ENCODE results near the gene MIDN. TPM values are rescaled to one million over a fixed set of nuclear protein-coding genes. Genes with fewer than 3 reads are reported as not detected.
A peak's percentile ranks its signal among the peaks of the same experiment; 100 is the strongest.

Gene MIDN
- total RNA-seq, 1 experiment from 2014 or later = 118 TPM

GRCh38 chr19:1241417-1242095 lies 6.8 kb upstream of the MIDN start, which contains the start of gene ATP5F1D:
Gene ATP5F1D, plus strand, starts transcription at chr19:1241751. Its CDS starts 100 bp downstream, at chr19:1241851.
- Histone ChIP-seq H3K4me3 (ENCODE audit: low read depth in 2 of 2, low read length in 2 of 2) (peak within 1 kb of the TSS; percentile 67 to 70), H3K36me3 (ENCODE audit: control insufficient read depth, insufficient read depth, low read length) (no peaks in the 10 kb centered on the region; the same call in 1 of the 2 replicates), H3K27ac (ENCODE audit: low read length) (peak within 1 kb of the TSS; percentile 80), H3K4me1 (ENCODE audit: control insufficient read depth, insufficient read depth, low read length) (peaks cover 42% of the 10 kb centered on the region), H3K27me3 (ENCODE audit: control insufficient read depth, insufficient read depth, low read length) (no peaks in the 10 kb centered on the region), H3K9me3 (ENCODE audit: control insufficient read depth, insufficient read depth, low read depth, low read length) (no peaks in the 10 kb centered on the region)
- DNase-seq (ENCODE audit: low read depth, low spot score) (no peak), ATAC-seq (peak; percentile 74)
- intact Hi-C loops (cut with micrococcal nuclease; ENCODE audit: unreplicated experiment) (no loop called here), in situ Hi-C loops (cut with HindIII; ENCODE audit: low pct_unique_long_range_greater_than_20kb, low sequenced_read_pairs) (no loop called here)
- BruUV-seq (replicated peaks) = no TSS peak
- no peak for TF ChIP-seq TCF7L2 (IDR thresholded peaks at IDR 0.05; ENCODE audit: low read depth, low read length)
- TF ChIP-seq CTCF (IDR thresholded peaks at IDR 0.05) = no peak
- no peak for TF ChIP-seq POLR2AphosphoS5 (IDR thresholded peaks at IDR 0.05; ENCODE audit: low read depth, low read length)
- peak in 1 of 2 experiments; percentile 49; a peak in 1 of 4 replicates for TF ChIP-seq REST (IDR thresholded peaks at IDR 0.05; ENCODE audit: insufficient read depth in 1 of 2, low read depth in 2 of 2, low read length in 1 of 2)
- peak; percentile 58; the same call in 1 of the 2 replicates for TF ChIP-seq SIN3A (IDR thresholded peaks at IDR 0.05; ENCODE audit: borderline replicate concordance, insufficient read depth, low read depth, low read length)
- ChIA-PET CTCF (interaction anchor here (1.0 kb wide), 1 partner anchor 178 kb away, joined by 4 read pairs; no protein-coding TSS in a partner anchor), POLR2A (no interaction called here)

GRCh38 chr19:1243768-1244692 lies 4.4 kb upstream of the MIDN start:
- DNase-seq (ENCODE audit: low read depth, low spot score) (no peak), ATAC-seq (peak; percentile 31)
- H3K36me3 ChIP-seq (ENCODE audit: control insufficient read depth, insufficient read depth, low read length) = no peaks in the 10 kb centered on the region; the same call in 1 of the 2 replicates
- ChIA-PET POLR2A (interaction anchor here (0.6 to 1.0 kb wide), 3 partner anchors 22 to 29 kb away, joined by 4 to 10 read pairs (median 5); partner anchors contain the start of gene CIRBP), CTCF (interaction anchor here (0.6 to 2.5 kb wide), 9 partner anchors 9 to 189 kb away, joined by 3 to 46 read pairs (median 4); partner anchors contain the start of gene CIRBP)
- BruUV-seq (replicated peaks) = no TSS peak
- H3K4me3 ChIP-seq (ENCODE audit: low read depth in 2 of 2, low read length in 2 of 2) = peak overlapping the region; percentile 12 to 70; a peak in 3 of 4 replicates
- no peaks in the 10 kb centered on the region for H3K9me3 ChIP-seq (ENCODE audit: control insufficient read depth, insufficient read depth, low read depth, low read length)
- H3K27me3 ChIP-seq (ENCODE audit: control insufficient read depth, insufficient read depth, low read length) = no peaks in the 10 kb centered on the region
- in situ Hi-C loops (cut with HindIII; ENCODE audit: low pct_unique_long_range_greater_than_20kb, low sequenced_read_pairs) = no loop called here
- peaks cover 34% of the 10 kb centered on the region for H3K4me1 ChIP-seq (ENCODE audit: control insufficient read depth, insufficient read depth, low read length)
- TF ChIP-seq TCF7L2 (IDR thresholded peaks at IDR 0.05; ENCODE audit: low read depth, low read length) = no peak
- peak; percentile 94 for TF ChIP-seq CTCF (IDR thresholded peaks at IDR 0.05)
- peak overlapping the region; percentile 80 for H3K27ac ChIP-seq (ENCODE audit: low read length)
- intact Hi-C loops (cut with micrococcal nuclease; ENCODE audit: unreplicated experiment) = no loop called here

Measured in Panc1 (cell line).